A673 (cell line): ENCODE measurements around the gene SLPI.

Experiments used
- EZH2 ChIP-seq: fragments of 200-600 bp; sonication (generic); IDR thresholded peaks from 2 replicates; pipeline ENCODE4 v1.6.1; 2017; ENCODE audit warnings: borderline replicate concordance, low read depth, mild to moderate bottlenecking, mixed read lengths, antibody characterized with exemption, low read length; ENCODE audit not compliant: poor library complexity, severe bottlenecking
- TF ChIP-seq, protein P1 (sequence below): fragments of 300-800, 200-600 bp; sonication (generic); conservative IDR thresholded peaks from 2 replicates; pipeline ENCODE4 v1.5.1; 2017; ENCODE audit warnings: low read depth, mild to moderate bottlenecking, antibody characterized with exemption, low read length, moderate library complexity, mixed read lengths

DNA sequence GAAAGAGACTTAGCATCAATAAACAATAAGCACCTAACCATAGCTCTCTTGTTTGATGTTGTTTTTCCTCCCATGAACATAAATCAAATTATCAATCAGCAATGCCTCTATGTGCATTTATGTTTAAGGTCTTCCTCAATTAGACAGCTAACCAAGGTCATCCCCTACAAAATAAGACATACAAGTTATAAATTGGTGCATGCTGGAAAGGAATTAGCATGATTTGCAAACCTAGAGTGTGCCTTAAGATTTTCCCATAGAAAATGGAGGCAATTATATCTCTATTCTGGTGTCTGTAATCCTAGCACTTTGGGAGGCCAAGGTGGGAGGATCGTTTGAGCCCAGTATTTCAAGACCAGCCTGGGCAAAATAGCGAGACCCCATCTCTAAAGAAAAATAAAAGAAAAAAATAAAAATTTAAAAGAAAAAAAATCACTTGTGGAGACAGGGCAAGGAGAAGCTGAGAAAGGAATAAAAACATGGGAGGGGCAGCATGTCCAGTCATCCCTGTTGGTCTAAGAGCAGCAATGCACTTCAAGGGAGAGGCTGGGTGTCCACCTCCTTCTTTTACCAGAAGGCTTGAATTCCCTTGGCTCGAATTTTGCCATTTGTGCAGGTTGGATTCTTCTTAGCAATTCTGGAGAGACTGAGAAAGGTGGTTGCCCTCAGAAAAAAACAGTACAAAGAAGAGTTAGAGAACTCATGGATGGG is 9.3 kb upstream of the SLPI start:
- TF ChIP-seq, protein P1, sequence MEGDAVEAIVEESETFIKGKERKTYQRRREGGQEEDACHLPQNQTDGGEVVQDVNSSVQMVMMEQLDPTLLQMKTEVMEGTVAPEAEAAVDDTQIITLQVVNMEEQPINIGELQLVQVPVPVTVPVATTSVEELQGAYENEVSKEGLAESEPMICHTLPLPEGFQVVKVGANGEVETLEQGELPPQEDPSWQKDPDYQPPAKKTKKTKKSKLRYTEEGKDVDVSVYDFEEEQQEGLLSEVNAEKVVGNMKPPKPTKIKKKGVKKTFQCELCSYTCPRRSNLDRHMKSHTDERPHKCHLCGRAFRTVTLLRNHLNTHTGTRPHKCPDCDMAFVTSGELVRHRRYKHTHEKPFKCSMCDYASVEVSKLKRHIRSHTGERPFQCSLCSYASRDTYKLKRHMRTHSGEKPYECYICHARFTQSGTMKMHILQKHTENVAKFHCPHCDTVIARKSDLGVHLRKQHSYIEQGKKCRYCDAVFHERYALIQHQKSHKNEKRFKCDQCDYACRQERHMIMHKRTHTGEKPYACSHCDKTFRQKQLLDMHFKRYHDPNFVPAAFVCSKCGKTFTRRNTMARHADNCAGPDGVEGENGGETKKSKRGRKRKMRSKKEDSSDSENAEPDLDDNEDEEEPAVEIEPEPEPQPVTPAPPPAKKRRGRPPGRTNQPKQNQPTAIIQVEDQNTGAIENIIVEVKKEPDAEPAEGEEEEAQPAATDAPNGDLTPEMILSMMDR = no peak
- TF ChIP-seq EZH2 = no peak
